ENCODE measurements around the gene LTBP1. TPM values are rescaled to one million over a fixed set of nuclear protein-coding genes. Genes with fewer than 3 reads are reported as not detected.

The LTBP1 gene
- total RNA-seq, 1 donor from 2014 or later = 29.7 TPM

DNA sequence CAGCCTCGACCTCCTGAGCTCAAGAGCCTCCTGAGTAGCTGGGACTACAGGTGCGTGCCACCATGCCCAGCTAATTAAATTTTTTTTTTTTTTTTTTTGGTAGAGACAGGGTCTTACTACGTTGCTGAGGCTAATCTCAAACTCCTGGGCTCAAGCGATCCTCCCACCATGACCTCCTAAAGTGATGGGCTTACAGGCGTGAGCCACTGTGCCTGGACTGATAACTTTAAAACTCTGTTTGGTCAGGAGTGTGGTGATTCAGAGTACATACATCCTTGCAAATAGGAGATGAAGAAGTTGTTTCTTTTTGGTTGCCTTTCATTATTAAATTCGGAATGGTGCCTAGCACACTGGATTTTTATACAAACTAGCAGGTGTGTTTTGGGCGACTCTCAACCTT lies 73.0 kb downstream of the LTBP1 start:
- no peak overlapping the region for H3K4me2 ChIP-seq (ENCODE audit: low read length)
- H3K27me3 ChIP-seq (ENCODE audit: insufficient read depth, low read length) = no peaks in the 10 kb centered on the region
- H3K9me3 ChIP-seq (ENCODE audit: insufficient read depth, low read depth, low read length) = peaks cover 2% of the 10 kb centered on the region
- H2AFZ ChIP-seq (ENCODE audit: low read depth, low read length) = no peak overlapping the region
- no peak overlapping the region for H3K27ac ChIP-seq (ENCODE audit: low read depth, low read length)
- Mint-ChIP-seq H3K36me3 (ENCODE audit: low read depth, unreplicated experiment) (no peaks in the 10 kb centered on the region), H3K27me3 (ENCODE audit: low read depth, unreplicated experiment) (no peaks in the 10 kb centered on the region), H3K4me3 (ENCODE audit: unreplicated experiment) (no peak overlapping the region), H3K9me3 (ENCODE audit: unreplicated experiment) (peaks cover 5% of the 10 kb centered on the region), H3K27ac (ENCODE audit: unreplicated experiment) (no peak overlapping the region), H3K4me1 (ENCODE audit: low read depth, unreplicated experiment) (peaks cover 45% of the 10 kb centered on the region)
- TF ChIP-seq EZH2 (IDR thresholded peaks at IDR 0.05; ENCODE audit: insufficient read depth, low read length) = no peak
- TF ChIP-seq, protein P1, sequence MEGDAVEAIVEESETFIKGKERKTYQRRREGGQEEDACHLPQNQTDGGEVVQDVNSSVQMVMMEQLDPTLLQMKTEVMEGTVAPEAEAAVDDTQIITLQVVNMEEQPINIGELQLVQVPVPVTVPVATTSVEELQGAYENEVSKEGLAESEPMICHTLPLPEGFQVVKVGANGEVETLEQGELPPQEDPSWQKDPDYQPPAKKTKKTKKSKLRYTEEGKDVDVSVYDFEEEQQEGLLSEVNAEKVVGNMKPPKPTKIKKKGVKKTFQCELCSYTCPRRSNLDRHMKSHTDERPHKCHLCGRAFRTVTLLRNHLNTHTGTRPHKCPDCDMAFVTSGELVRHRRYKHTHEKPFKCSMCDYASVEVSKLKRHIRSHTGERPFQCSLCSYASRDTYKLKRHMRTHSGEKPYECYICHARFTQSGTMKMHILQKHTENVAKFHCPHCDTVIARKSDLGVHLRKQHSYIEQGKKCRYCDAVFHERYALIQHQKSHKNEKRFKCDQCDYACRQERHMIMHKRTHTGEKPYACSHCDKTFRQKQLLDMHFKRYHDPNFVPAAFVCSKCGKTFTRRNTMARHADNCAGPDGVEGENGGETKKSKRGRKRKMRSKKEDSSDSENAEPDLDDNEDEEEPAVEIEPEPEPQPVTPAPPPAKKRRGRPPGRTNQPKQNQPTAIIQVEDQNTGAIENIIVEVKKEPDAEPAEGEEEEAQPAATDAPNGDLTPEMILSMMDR (IDR thresholded peaks at IDR 0.05; ENCODE audit: insufficient read depth, low read depth, low read length) = no peak
- no peak overlapping the region for H3K4me3 ChIP-seq (ENCODE audit: insufficient read depth, low read depth, low read length)
- H3K9ac ChIP-seq (ENCODE audit: low read length) = no peak overlapping the region
- no peaks in the 10 kb centered on the region for H4K20me1 ChIP-seq (ENCODE audit: insufficient read depth, low read length)
- DNase-seq (ENCODE audit: low read depth) (no peak), FAIRE-seq (no peak)
- H3K79me2 ChIP-seq (ENCODE audit: insufficient read depth, low read length) = no peaks in the 10 kb centered on the region
- H3K4me1 ChIP-seq (ENCODE audit: insufficient read depth, low read length) = peaks cover 28% of the 10 kb centered on the region
- H3K36me3 ChIP-seq (ENCODE audit: insufficient read depth, low read length) = no peaks in the 10 kb centered on the region

DNA sequence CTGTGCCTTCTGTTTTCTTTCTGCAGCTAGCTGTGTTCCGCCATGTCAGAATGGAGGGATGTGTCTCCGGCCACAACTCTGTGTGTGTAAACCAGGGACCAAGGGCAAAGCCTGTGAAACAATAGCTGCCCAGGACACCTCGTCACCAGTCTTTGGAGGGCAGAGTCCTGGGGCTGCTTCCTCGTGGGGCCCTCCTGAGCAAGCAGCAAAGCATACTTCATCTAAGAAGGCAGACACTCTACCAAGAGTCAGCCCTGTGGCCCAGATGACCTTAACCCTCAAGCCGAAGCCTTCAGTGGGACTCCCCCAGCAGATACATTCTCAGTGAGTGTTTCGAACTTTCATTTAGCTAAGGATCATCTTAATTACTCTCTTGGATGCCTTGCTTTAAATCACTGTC lies 74.1 kb downstream of the LTBP1 start:
- Mint-ChIP-seq H3K9me3 (ENCODE audit: unreplicated experiment) (peaks cover 3% of the 10 kb centered on the region), H3K27ac (ENCODE audit: unreplicated experiment) (peak overlapping the region; percentile 31), H3K27me3 (ENCODE audit: low read depth, unreplicated experiment) (no peaks in the 10 kb centered on the region), H3K4me3 (ENCODE audit: unreplicated experiment) (no peak overlapping the region), H3K4me1 (ENCODE audit: low read depth, unreplicated experiment) (peaks cover 36% of the 10 kb centered on the region), H3K36me3 (ENCODE audit: low read depth, unreplicated experiment) (no peaks in the 10 kb centered on the region)
- no peaks in the 10 kb centered on the region for H3K36me3 ChIP-seq (ENCODE audit: insufficient read depth, low read length)
- peak overlapping the region; percentile 16 for H2AFZ ChIP-seq (ENCODE audit: low read depth, low read length)
- no peak overlapping the region for H3K4me2 ChIP-seq (ENCODE audit: low read length)
- H3K9me3 ChIP-seq (ENCODE audit: insufficient read depth, low read depth, low read length) = peaks cover 4% of the 10 kb centered on the region
- no peak overlapping the region for H3K9ac ChIP-seq (ENCODE audit: low read length)
- TF ChIP-seq, protein P1 (IDR thresholded peaks at IDR 0.05; ENCODE audit: insufficient read depth, low read depth, low read length) = no peak
- TF ChIP-seq EZH2 (IDR thresholded peaks at IDR 0.05; ENCODE audit: insufficient read depth, low read length) = no peak
- H3K27ac ChIP-seq (ENCODE audit: low read depth, low read length) = peak overlapping the region; percentile 3
- H3K27me3 ChIP-seq (ENCODE audit: insufficient read depth, low read length) = no peaks in the 10 kb centered on the region
- DNase-seq (ENCODE audit: low read depth) = no peak
- no peaks in the 10 kb centered on the region for H4K20me1 ChIP-seq (ENCODE audit: insufficient read depth, low read length)
- H3K79me2 ChIP-seq (ENCODE audit: insufficient read depth, low read length) = no peaks in the 10 kb centered on the region
- H3K4me3 ChIP-seq (ENCODE audit: insufficient read depth, low read depth, low read length) = no peak overlapping the region
- peaks cover 28% of the 10 kb centered on the region for H3K4me1 ChIP-seq (ENCODE audit: insufficient read depth, low read length)
- FAIRE-seq = no peak

DNA sequence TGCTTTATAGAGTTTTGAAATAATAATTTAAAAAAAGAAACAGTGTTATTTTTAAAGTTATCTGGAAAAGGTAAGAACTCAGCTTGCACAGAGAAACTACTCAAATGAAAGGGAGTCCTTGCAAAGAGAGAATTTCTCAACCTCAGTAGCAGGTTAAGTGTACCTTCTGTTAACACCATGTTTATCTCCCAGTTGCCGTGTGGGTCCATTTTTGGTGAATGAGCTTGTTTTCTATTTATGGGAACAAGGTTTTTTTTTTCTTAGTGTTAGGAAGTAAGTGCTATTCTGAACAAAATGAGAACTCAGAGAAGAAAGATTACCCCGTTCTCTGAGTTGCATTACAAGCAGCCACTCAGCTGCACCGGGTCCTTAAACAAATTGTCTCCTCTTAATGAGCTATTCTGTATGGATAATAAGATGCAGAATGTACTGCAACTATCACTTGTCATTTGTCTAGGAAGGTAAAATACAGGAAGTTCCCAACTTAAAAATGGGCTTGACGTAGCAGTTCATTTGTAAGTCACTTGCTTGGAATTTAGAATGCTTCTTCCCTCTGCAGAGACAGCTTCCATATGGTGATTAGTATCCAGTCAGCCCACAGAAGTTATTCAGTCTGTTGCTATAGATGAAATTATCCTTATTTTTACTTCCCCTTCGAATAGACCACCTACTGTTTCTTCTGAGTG lies 74.9 kb downstream of the LTBP1 start:
- Histone ChIP-seq H3K4me2 (ENCODE audit: low read length) (peak overlapping the region; percentile 73), H3K27ac (ENCODE audit: low read depth, low read length) (peak overlapping the region; percentile 84), H2AFZ (ENCODE audit: low read depth, low read length) (peak overlapping the region; percentile 2), H3K27me3 (ENCODE audit: insufficient read depth, low read length) (no peaks in the 10 kb centered on the region), H4K20me1 (ENCODE audit: insufficient read depth, low read length) (no peaks in the 10 kb centered on the region), H3K9me3 (ENCODE audit: insufficient read depth, low read depth, low read length) (peaks cover 4% of the 10 kb centered on the region), H3K36me3 (ENCODE audit: insufficient read depth, low read length) (no peaks in the 10 kb centered on the region), H3K9ac (ENCODE audit: low read length) (peak overlapping the region; percentile 50), H3K4me1 (ENCODE audit: insufficient read depth, low read length) (peaks cover 28% of the 10 kb centered on the region), H3K4me3 (ENCODE audit: insufficient read depth, low read depth, low read length) (no peak overlapping the region), H3K79me2 (ENCODE audit: insufficient read depth, low read length) (no peaks in the 10 kb centered on the region)
- H3K36me3 Mint-ChIP-seq (ENCODE audit: low read depth, unreplicated experiment) = no peaks in the 10 kb centered on the region
- TF ChIP-seq, protein P1 (IDR thresholded peaks at IDR 0.05; ENCODE audit: insufficient read depth, low read depth, low read length) = no peak
- no peaks in the 10 kb centered on the region for H3K27me3 Mint-ChIP-seq (ENCODE audit: low read depth, unreplicated experiment)
- no peak overlapping the region for H3K4me3 Mint-ChIP-seq (ENCODE audit: unreplicated experiment)
- H3K9me3 Mint-ChIP-seq (ENCODE audit: unreplicated experiment) = peaks cover 3% of the 10 kb centered on the region
- H3K27ac Mint-ChIP-seq (ENCODE audit: unreplicated experiment) = peak overlapping the region; percentile 60
- H3K4me1 Mint-ChIP-seq (ENCODE audit: low read depth, unreplicated experiment) = peaks cover 36% of the 10 kb centered on the region
- peak; percentile 94 for DNase-seq (ENCODE audit: low read depth)
- peak; percentile 17 for FAIRE-seq

All from astrocyte (in vitro differentiated cells and primary cell).